ENCODE results near the gene GABPA.
A peak's percentile ranks its signal among the peaks of the same experiment; 100 is the strongest.
"Not testable (repeated sequence)": the region's sequence is repeated elsewhere in the genome, so short reads cannot be mapped to it uniquely, and the experiment has no call there.

The GABPA gene

DNA sequence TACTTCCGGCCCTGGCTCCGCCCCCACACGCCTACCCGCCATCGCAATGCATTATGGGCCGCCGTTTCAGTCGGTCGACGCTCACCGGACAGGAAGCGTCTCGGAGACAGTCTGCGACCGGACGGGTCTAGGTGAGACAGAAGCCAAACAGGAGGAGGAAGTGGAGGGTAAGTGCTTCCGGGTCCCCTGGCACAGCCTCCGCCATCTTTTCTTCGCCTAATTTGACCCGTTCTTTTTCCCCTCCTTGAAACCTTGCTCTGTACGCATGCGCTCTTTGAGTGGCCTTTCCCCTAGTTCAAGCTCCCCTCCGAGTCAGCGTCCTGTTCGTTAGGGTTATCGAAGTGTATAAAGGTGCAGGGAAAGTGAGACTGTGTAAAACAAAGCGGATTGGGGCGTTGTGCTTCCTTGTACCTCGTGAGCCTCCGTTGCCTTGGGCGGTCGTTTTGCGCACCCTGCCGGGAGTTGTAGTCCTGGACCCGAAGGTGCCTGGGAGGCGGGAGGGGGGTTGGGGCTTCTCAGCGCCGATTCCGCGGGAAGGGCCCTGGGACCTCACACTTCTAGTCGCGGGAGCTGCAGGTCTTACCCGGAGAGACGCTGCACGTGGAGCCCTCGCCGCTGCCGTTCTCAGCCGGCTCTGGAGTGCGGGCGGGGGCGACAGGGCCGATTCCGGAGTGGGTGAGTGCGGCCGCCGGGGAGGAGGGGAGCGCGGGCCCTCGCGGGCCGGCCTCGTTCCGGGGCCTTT, at the start of gene GABPA, which contains the start of gene ATP5PF:
Gene GABPA, plus strand, starts transcription at position 69 of the 742 bp plus-strand sequence. CDS start 6,627 bp downstream, outside the sequence.
Gene ATP5PF, minus strand, starts transcription at position 1 of the 742 bp plus-strand sequence. CDS start 5,110 bp downstream, outside the sequence.
- peak; percentile 99 for DNase-seq

GRCh38 chr21:25687787-25688186, 47.0 kb upstream of the GABPA start:
- DNase-seq, result no peak

- DNase-seq, result no peak
These were observed 46.3 kb upstream of the GABPA start for GRCh38 chr21:25688275-25689155.

DNA sequence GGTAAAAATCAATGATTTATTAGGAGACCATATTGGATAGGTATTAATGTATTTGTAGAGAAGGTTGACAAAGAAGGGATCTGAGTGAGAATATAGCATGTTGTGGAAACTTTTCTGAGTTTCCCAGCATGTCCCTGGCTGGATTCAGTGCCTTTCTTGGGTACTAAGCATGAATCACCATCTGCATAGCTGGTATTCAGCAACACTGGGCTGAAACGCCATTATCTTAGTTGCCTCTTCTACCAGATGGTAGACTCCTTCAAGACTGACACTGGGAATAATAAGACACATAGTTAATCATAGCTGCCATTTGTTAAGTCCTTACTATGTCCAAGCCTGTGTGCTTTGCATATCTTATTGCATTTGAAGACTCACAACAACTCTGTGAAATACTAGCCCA, 45.5 kb upstream of the GABPA start:
- peak; percentile 57 for DNase-seq

- no peak for DNase-seq
These were observed 42.8 kb upstream of the GABPA start for GRCh38 chr21:25691976-25692375.

- DNase-seq, result not testable (repeated sequence)
These were observed 39.3 kb upstream of the GABPA start for GRCh38 chr21:25695461-25695860.

DNA sequence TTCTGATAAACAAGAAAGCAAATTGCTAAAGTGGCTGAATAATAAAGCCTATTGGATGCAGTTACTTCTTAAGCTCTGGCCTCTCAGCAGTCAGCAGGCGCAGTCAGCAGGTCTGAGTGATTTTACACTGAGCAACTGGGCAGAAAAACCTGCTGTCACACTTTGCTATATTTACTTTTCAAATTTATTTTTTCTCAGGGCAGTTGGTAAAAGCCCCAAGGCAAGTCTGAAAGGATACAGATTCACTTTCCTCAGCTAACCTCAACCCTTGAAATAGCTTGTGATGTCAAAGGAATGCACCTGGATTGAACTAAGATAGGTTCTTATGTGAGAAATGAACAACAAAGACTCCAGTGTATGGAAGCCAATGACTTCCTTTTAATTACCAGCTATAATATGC, 34.0 kb upstream of the GABPA start:
- DNase-seq, result no peak

- no peak for DNase-seq
These were observed 33.2 kb upstream of the GABPA start for GRCh38 chr21:25701529-25701928.

DNA sequence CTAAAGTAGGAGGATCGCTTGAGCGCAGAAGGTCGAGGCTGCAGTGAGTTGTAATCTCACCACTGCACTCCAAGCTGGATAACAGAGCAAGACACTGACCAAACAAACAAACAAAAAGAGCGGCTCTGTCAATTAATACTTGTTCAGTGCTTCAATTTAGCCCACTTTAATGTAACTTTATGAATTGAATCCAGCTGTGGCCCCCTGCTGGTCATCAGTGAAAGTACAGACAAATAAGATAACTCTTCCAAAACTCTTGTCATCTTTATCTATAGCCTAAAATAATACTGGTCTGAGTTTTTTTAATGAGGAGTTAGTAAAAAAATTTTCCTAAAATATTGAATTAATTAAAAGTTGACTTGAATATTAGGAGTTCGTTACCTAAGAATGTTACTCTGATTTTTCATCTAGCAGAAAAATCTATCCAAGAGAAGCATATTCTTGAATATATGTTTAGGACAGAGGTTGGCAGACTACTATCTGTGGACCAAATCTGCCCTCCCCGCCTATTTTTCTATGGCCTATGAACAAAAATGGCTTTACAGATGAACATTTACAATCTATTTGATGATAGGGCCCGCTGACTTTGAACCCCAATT, 26.2 kb upstream of the GABPA start:
- no peak for DNase-seq

DNA sequence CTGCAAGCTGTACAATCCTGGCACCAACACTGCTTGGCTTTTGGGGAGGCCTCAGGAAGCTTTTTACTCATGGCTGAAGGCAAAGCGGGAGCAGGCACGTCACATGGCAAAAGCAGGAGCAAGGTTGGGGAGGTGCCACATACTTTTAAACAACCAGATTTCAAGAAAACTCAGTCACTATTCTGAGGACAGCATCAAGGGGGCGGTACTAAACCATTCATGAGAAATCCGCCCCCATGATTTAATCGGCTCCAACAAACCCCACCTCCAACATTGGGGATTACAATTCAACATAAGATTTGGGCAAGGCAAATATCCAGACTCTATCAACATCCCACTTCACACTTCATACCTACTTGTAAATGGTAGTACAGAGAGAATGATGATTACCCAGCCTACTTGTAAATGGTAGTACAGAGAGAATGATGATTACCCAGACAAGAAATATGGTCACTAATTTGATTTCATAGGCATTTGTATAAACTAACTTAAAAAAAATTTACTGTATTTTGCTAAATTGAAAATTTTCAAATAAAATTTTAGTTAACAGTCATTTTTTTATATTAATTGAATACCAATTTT, 25.0 kb upstream of the GABPA start:
- DNase-seq, result no peak

GRCh38 chr21:25710550-25710949, 24.2 kb upstream of the GABPA start:
- no peak for DNase-seq

DNA sequence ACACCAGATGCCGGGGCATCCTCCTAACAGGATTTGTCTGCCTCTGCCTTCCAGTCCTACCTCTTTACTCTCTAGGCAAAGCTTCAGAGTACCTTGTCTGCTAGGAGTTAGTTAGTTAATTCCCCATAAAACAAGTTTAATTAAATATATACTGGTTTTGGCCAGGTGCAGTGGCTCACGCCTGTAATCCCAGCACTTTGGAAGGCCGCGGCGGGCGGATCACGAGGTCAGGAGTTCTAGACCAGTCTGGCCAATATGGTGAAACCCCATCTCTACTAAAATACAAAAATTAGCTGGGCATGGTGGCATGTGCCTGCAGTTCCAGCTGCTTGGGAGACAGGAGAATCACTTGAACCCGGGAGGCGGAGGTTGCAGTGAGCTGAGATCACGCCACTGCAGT, 20.7 kb upstream of the GABPA start:
- DNase-seq, result not testable (repeated sequence)

GRCh38 chr21:25717491-25718147, 17.2 kb upstream of the GABPA start:
- DNase-seq, result no peak

GRCh38 chr21:25721987-25722386, 12.8 kb upstream of the GABPA start:
- DNase-seq, result no peak

- no peak for DNase-seq
These were observed 12.1 kb upstream of the GABPA start for GRCh38 chr21:25722631-25723030.

DNA sequence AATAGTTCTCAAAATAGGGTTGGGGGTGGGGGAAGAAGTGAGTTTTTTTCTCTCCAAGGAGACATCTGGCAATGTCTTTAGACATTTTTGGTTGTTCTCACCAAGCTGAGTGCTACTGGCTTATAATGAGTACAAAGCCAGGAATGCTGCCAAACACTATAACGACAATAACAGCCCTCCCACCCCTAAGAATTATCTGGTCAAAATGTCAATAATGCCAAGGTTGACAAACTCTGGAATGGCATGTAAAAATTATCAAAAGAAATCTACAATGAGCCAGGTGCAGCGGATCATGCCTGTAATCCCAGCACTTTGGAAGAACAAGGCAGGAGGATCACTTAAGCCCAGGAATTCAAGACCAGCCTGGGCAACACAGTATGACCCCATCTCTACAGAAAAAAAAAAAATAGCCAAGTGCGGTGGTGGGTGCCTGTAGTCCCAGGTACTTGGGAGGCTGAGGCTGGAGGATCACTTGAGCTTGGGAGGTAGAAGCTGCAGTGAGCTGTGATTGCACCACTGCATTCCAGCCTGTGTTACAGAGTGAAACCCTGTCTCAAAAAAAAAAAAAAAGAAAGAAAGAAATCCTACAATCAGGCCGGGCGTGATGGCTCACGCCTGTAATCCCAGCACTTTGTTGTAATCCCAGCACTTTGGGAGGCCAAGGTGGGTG, 2.5 kb upstream of the GABPA start:
- DNase-seq, result no peak

GRCh38 chr21:25733859-25734653, 716 bp upstream of the GABPA start:
- peak; percentile 7 for DNase-seq

GRCh38 chr21:25734654-25734903, 193 bp upstream of the GABPA start:
- DNase-seq, result no peak

DNA sequence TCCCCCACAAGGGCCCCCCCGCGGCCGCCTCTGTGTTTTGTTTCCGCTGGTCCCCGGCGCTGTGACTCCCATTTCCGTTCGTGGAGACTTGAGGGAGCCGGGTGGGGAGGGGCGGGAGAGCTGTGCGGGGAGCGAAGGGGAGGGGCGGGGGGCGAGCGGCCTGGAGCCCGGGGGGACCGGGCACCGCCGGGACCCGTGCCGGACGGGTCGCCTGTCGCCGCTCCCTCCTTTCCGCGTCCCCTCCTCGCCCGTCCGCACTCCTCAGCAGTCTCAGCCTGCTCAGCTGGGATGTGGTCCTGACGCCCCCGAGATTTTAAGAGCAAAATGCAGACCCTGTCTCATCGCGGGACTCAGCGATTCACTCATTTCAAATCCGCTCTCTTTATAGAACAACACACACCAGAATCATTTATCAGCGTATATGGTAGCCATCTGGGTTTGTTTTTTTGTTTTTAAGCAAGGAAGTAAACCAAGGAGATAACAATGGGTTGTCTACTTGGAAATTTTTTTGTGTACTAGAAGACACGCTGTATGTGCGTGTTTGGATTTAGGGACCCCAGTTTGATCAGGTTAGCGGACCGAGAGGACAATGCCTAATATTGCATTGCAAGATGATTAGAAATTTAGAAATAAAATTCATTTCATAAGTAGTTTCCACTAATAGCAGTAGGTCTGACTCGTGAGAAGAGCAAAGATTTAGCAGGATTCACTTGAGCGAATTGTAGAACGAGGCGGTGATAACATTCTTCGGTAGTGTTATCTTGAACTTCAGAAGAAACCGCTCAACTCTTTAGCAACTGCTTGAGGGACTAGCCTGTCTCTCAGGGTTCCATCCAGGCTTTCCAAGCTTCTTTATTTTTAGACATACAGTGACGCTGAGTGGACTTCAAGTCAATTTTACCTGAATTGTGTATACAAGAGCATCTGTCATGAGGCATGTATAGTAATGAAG, 1.1 kb downstream of the GABPA start:
- DNase-seq, result peak; percentile 60

DNA sequence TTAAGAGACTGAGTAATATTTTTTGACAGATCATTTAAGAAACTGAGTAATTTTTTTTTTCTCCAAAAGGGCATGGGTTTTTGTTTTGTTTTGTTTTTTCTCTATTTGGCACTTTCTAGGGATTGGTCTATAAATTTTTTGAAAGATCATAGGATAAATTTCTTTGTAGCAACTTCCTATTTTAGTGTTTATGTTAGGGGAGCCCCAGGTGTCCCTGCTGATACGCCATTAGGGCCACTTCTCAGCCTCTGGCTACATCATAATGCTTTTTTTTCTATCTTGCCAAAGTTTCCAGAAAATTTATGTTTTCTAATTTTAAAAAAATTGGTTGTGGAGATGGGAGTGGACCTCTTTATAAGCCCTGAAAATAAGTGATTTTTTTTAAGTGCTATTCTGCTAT, 2.6 kb downstream of the GABPA start:
- DNase-seq, result no peak

Data from NCI-H524 treated with DMSO at 0.1 percent for 48 hours (cell line).